Measurements from ENCODE around the gene NELL1.

DNA sequence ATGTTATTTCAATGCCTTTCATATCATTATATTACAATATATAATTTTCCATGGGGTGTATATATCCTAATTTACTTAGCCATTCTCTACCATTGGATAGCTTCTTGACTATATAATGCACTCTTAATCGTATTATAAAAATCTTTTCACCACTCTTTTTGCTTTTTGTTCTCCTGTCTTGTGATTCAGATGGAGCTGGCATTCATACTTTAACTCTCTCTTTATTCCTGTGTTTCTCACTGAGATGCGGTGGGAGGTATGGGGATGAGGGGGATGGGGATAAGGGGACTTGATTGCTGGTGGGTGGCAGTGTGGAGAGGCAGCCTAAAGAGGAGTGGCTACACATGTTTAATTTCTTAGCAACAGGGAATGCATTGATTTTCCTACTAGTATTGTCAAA, 105.9 kb downstream of the NELL1 start:
- TF ChIP-seq CTCF (IDR thresholded peaks at IDR 0.05; ENCODE audit: borderline replicate concordance, extremely low read depth, low read length, poor library complexity, severe bottlenecking) (no peak), EZH2 (IDR thresholded peaks at IDR 0.05; ENCODE audit: borderline replicate concordance, low read depth, low read length, severe bottlenecking) (no peak)
